Natural killer cell (primary cell): Measurements from ENCODE around the gene WDFY4. TPM values are rescaled to one million over a fixed set of nuclear protein-coding genes. Genes with fewer than 3 reads are reported as not detected.

Experiments used
- ATAC-seq, 3 donors: fragments of 150-1000 bp in 2 of 3; fragments of 200-7000 bp in 1 of 3; cut with Tn5 transposase; 1 replicate in 1 of 3; 2 replicates in 2 of 3; pipeline ENCODE4 v1.10.0; 2021; ENCODE audit warnings: mild to moderate bottlenecking in 2 of 3, moderate library complexity in 2 of 3
- DNase-seq, 2 donors: peaks; one replicate each; pipeline versions ENCODE4 v3.0.0 to v3.0.0-alpha.2; 2013 to 2021; ENCODE audit warnings: mixed read lengths in 1 of 2
- H3K27ac ChIP-seq: one replicate; pipeline ENCODE4 v1.5.1; 2013; ENCODE audit warnings: mild to moderate bottlenecking, low read length
- H3K27me3 ChIP-seq: one replicate; pipeline ENCODE4 v1.6.1; 2013; ENCODE audit warnings: low read length; ENCODE audit not compliant: control insufficient read depth, insufficient read depth
- H3K36me3 ChIP-seq: one replicate; pipeline ENCODE4 v1.6.1; 2013; ENCODE audit warnings: low read length; ENCODE audit not compliant: control insufficient read depth, insufficient read depth
- H3K4me1 ChIP-seq: one replicate; pipeline ENCODE4 v1.6.1; 2013; ENCODE audit warnings: low read length; ENCODE audit not compliant: control insufficient read depth, insufficient read depth
- H3K4me3 ChIP-seq: one replicate; pipeline ENCODE4 v1.5.1; 2013; ENCODE audit warnings: low read length
- H3K9me3 ChIP-seq: one replicate; pipeline ENCODE4 v1.6.1; 2013; ENCODE audit warnings: low read length; ENCODE audit not compliant: control insufficient read depth, insufficient read depth
- H3K27ac Mint-ChIP-seq, 2 donors: one replicate each; pipeline ENCODE4 v1.8.0; 2022; ENCODE audit warnings: mild to moderate bottlenecking in 2 of 2, mixed read lengths in 2 of 2, moderate library complexity in 1 of 2
- H3K27me3 Mint-ChIP-seq, 2 donors: one replicate each; pipeline ENCODE4 v1.8.0; 2022; ENCODE audit warnings: low read depth in 2 of 2, mixed read lengths in 2 of 2
- H3K36me3 Mint-ChIP-seq: one replicate; pipeline ENCODE4 v1.8.0; 2022; ENCODE audit warnings: mixed read lengths
- H3K4me1 Mint-ChIP-seq, 2 donors: one replicate each; pipeline ENCODE4 v1.8.0; 2022; ENCODE audit warnings: mixed read lengths in 2 of 2
- H3K4me3 Mint-ChIP-seq: one replicate; pipeline ENCODE4 v1.8.0; 2022; ENCODE audit warnings: mild to moderate bottlenecking, moderate library complexity, mixed read lengths
- H3K9me3 Mint-ChIP-seq, 2 donors: one replicate each; pipeline ENCODE4 v1.8.0; 2022; ENCODE audit warnings: mixed read lengths in 2 of 2
- CTCF ChIP-seq: fragments of 200-600 bp; IDR thresholded peaks from one replicate; pipeline ENCODE4 v1.8.0; 2022; ENCODE audit warnings: antibody characterized with exemption
- WGBS: methylation state at CpG from one replicate; pipeline ENCODE4 v1.1.7; 2013; ENCODE audit warnings: missing lambda C conversion rate; ENCODE audit not compliant: insufficient coverage; 5-methylcytosine and 5-hydroxymethylcytosine counted together
- intact Hi-C: fragments of 100-400 bp; cut with micrococcal nuclease; formaldehyde crosslinking; loops from one replicate; pipeline ENCODE4 v1.14.2; 2022
- total RNA-seq, 4 donors: library from RNA; stranded (reverse); fragments of 120-200 nt in 1 of 4; gene quantifications; one replicate each; pipeline versions ENCODE4 v1.2.3 to v1.2.4, GENCODE V29; 2013 to 2022

WDFY4 gene
- total RNA-seq, 3 donors from 2014 or later (not counting 1 experiment from before 2014, with no cell fraction given) = 1.7 to 8.4 (median 3.5) TPM

GRCh38 chr10:48651839-48652238, 32.8 kb upstream of the WDFY4 start:
- intact Hi-C loops = loop anchor here (10.0 kb wide), 1 partner anchor 513 kb away; no protein-coding TSS in a partner anchor

GRCh38 chr10:48652344-48652743, 32.3 kb upstream of the WDFY4 start:
- Histone ChIP-seq H3K27ac (no peak overlapping the region), H3K9me3 (no peaks in the 10 kb centered on the region), H3K4me3 (no peak overlapping the region), H3K36me3 (no peaks in the 10 kb centered on the region), H3K4me1 (peaks cover 17% of the 10 kb centered on the region), H3K27me3 (peaks cover 8% of the 10 kb centered on the region)
- no peak for TF ChIP-seq CTCF
- Mint-ChIP-seq H3K36me3 (no peaks in the 10 kb centered on the region), H3K4me3 (no peak overlapping the region), H3K4me1 (peaks cover 13 to 17% of the 10 kb centered on the region in 2 donors), H3K27ac (no peak overlapping the region), H3K27me3 (peaks cover 21 to 24% of the 10 kb centered on the region in 2 donors), H3K9me3 (no peaks in the 10 kb centered on the region)
- intact Hi-C loops = loop anchor here (10.0 kb wide), 1 partner anchor 512 kb away; no protein-coding TSS in a partner anchor
- WGBS = 60% methylated on average over 4 of the region's 4 CpGs
- DNase-seq (no peak), ATAC-seq (no peak)

More at GRCh38 chr10:48651839-48652238, 32.8 kb upstream of the WDFY4 start:
- Histone ChIP-seq H3K4me1 (peaks cover 14% of the 10 kb centered on the region), H3K36me3 (no peaks in the 10 kb centered on the region), H3K27me3 (peaks cover 7% of the 10 kb centered on the region), H3K27ac (no peak overlapping the region), H3K4me3 (no peak overlapping the region), H3K9me3 (no peaks in the 10 kb centered on the region)
- Mint-ChIP-seq H3K27me3 (peaks cover 21 to 24% of the 10 kb centered on the region in 2 donors), H3K4me3 (no peak overlapping the region), H3K27ac (no peak overlapping the region), H3K36me3 (no peaks in the 10 kb centered on the region), H3K4me1 (peaks cover 13 to 17% of the 10 kb centered on the region in 2 donors), H3K9me3 (no peaks in the 10 kb centered on the region)
- no peak for TF ChIP-seq CTCF
- 48% methylated on average over 4 of the region's 4 CpGs for WGBS
- ATAC-seq (no peak), DNase-seq (no peak)

GRCh38 chr10:48653347-48653746, 31.3 kb upstream of the WDFY4 start:
- 92% methylated on average over 5 of the region's 5 CpGs for WGBS
- TF ChIP-seq CTCF = no peak
- peaks cover 19 to 26% of the 10 kb centered on the region in 2 donors for H3K27me3 Mint-ChIP-seq

More at GRCh38 chr10:48653347-48653746, 31.3 kb upstream of the WDFY4 start:
- Histone ChIP-seq H3K4me3 (no peak overlapping the region), H3K9me3 (no peaks in the 10 kb centered on the region), H3K4me1 (peaks cover 17% of the 10 kb centered on the region), H3K27ac (no peak overlapping the region), H3K36me3 (no peaks in the 10 kb centered on the region), H3K27me3 (peaks cover 8% of the 10 kb centered on the region)
- intact Hi-C loops = loop anchor here (10.0 kb wide), 1 partner anchor 511 kb away; no protein-coding TSS in a partner anchor
- H3K4me3 Mint-ChIP-seq = no peak overlapping the region
- no peak overlapping the region for H3K27ac Mint-ChIP-seq
- no peak for ATAC-seq
- H3K4me1 Mint-ChIP-seq = peaks cover 8 to 15% of the 10 kb centered on the region in 2 donors
- no peak for DNase-seq
- H3K36me3 Mint-ChIP-seq = no peaks in the 10 kb centered on the region
- H3K9me3 Mint-ChIP-seq = no peaks in the 10 kb centered on the region
